ENCODE data around the gene AMOTL1. TPM values are rescaled to one million over a fixed set of nuclear protein-coding genes. Genes with fewer than 3 reads are reported as not detected.

The AMOTL1 gene
- total and polyA plus RNA-seq, 4 donors, result 7.4 to 68.5 (median 27.3) TPM

- Histone ChIP-seq H3K9ac (ENCODE audit: insufficient read depth in 1 of 2, low read length in 2 of 2) (no peak overlapping the region), H3K27me3 (ENCODE audit: control insufficient read depth in 3 of 3, insufficient read depth in 3 of 3, low read length in 2 of 3) (no peaks in the 10 kb centered on the region), H3K9me3 (ENCODE audit: control insufficient read depth in 4 of 4, insufficient read depth in 3 of 4, low read length in 3 of 4) (no peaks in the 10 kb centered on the region), H3K4me1 (ENCODE audit: control insufficient read depth in 5 of 5, insufficient read depth in 5 of 5, low read length in 5 of 5) (peaks cover 0 to 20% (median 13%) of the 10 kb centered on the region in 5 donors), H3K4me3 (no peak overlapping the region), H3K36me3 (ENCODE audit: control insufficient read depth in 4 of 4, insufficient read depth in 4 of 4, low read length in 4 of 4) (no peaks in the 10 kb centered on the region), H3K27ac (ENCODE audit: low read depth in 1 of 2, low read length in 1 of 2) (no peak overlapping the region)
- TF ChIP-seq CTCF (IDR thresholded peaks at IDR 0.05; ENCODE audit: control extremely low read depth, extremely low read depth), result peak; percentile 27
- DNase-seq (peak in 2 of 3 donors; percentile 63 to 68), ATAC-seq (ENCODE audit: insufficient read depth, low FRiP score) (no peak)
- WGBS, 2 donors, result 52 to 56% methylated on average over 10 of the region's 10 CpGs
Measured at GRCh38 chr11:94786264-94787126, 18.3 kb downstream of the AMOTL1 start.

- peaks cover 0 to 21% (median 16%) of the 10 kb centered on the region in 5 donors for H3K4me1 ChIP-seq (ENCODE audit: control insufficient read depth in 5 of 5, insufficient read depth in 5 of 5, low read length in 5 of 5)
- no peaks in the 10 kb centered on the region for H3K27me3 ChIP-seq (ENCODE audit: control insufficient read depth in 3 of 3, insufficient read depth in 3 of 3, low read length in 2 of 3)
- WGBS, 2 donors, result 78 to 85% methylated on average over 5 of the region's 5 CpGs
- ATAC-seq (ENCODE audit: insufficient read depth, low FRiP score), result no peak
- H3K27ac ChIP-seq (ENCODE audit: low read depth in 1 of 2, low read length in 1 of 2), result no peak overlapping the region
- no peak for DNase-seq
- no peak overlapping the region for H3K9ac ChIP-seq (ENCODE audit: insufficient read depth in 1 of 2, low read length in 2 of 2)
- H3K4me3 ChIP-seq, result no peak overlapping the region
- no peaks in the 10 kb centered on the region for H3K36me3 ChIP-seq (ENCODE audit: control insufficient read depth in 4 of 4, insufficient read depth in 4 of 4, low read length in 4 of 4)
- TF ChIP-seq CTCF (IDR thresholded peaks at IDR 0.05; ENCODE audit: control extremely low read depth, extremely low read depth), result no peak
- no peaks in the 10 kb centered on the region for H3K9me3 ChIP-seq (ENCODE audit: control insufficient read depth in 4 of 4, insufficient read depth in 3 of 4, low read length in 3 of 4)
Measured at GRCh38 chr11:94787801-94788200, 19.6 kb downstream of the AMOTL1 start.

- Histone ChIP-seq H3K27me3 (ENCODE audit: control insufficient read depth in 3 of 3, insufficient read depth in 3 of 3, low read length in 2 of 3) (no peaks in the 10 kb centered on the region), H3K4me1 (ENCODE audit: control insufficient read depth in 5 of 5, insufficient read depth in 5 of 5, low read length in 5 of 5) (peaks cover 0 to 27% (median 16%) of the 10 kb centered on the region in 5 donors), H3K36me3 (ENCODE audit: control insufficient read depth in 4 of 4, insufficient read depth in 4 of 4, low read length in 4 of 4) (no peaks in the 10 kb centered on the region), H3K9me3 (ENCODE audit: control insufficient read depth in 4 of 4, insufficient read depth in 3 of 4, low read length in 3 of 4) (no peaks in the 10 kb centered on the region), H3K9ac (ENCODE audit: insufficient read depth in 1 of 2, low read length in 2 of 2) (no peak overlapping the region), H3K4me3 (no peak overlapping the region), H3K27ac (ENCODE audit: low read depth in 1 of 2, low read length in 1 of 2) (no peak overlapping the region)
- WGBS, 2 donors, result 62 to 78% methylated on average over 5 of the region's 5 CpGs
- DNase-seq (no peak), ATAC-seq (ENCODE audit: insufficient read depth, low FRiP score) (no peak)
- no peak for TF ChIP-seq CTCF (IDR thresholded peaks at IDR 0.05; ENCODE audit: control extremely low read depth, extremely low read depth)
Measured at GRCh38 chr11:94788396-94788795, 20.2 kb downstream of the AMOTL1 start.
